Measurements from ENCODE around the gene RASL10A.

The RASL10A gene

DNA sequence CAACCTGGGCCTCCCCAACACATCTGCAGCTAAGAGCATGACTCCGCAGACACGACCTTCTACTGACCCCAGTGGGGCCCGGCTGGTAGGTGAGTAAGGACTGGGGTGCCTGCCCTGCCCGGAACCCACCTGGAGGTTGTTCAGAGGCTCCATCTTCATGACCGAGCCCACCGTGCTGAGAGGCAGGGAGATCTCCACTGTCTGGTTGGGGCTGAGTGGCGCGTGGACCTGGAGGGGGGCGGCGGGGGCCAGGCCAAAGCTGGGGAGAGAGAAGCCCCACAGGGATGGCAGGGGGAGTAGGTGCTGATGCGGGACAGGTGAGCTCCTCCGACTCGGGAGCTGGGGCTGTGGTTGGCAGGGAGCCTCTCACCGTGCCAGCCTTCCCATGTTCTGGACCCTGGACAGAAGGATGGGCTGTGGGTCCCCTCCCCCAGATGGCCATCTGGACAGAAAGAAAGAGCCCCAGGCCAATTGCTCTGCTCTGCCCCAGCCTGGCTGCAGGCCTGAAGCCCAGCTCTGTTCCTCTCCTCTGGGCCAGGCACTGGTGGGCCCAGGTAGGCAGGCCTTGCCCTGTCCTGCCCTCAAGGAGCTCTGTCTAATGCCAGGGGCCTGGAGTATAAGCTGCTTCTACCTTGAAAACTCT, 16.3 kb upstream of the RASL10A start:
- no peaks in the 10 kb centered on the region for H3K4me1 ChIP-seq (ENCODE audit: insufficient read depth, low read length, poor library complexity, severe bottlenecking)
- TF ChIP-seq, protein P1, sequence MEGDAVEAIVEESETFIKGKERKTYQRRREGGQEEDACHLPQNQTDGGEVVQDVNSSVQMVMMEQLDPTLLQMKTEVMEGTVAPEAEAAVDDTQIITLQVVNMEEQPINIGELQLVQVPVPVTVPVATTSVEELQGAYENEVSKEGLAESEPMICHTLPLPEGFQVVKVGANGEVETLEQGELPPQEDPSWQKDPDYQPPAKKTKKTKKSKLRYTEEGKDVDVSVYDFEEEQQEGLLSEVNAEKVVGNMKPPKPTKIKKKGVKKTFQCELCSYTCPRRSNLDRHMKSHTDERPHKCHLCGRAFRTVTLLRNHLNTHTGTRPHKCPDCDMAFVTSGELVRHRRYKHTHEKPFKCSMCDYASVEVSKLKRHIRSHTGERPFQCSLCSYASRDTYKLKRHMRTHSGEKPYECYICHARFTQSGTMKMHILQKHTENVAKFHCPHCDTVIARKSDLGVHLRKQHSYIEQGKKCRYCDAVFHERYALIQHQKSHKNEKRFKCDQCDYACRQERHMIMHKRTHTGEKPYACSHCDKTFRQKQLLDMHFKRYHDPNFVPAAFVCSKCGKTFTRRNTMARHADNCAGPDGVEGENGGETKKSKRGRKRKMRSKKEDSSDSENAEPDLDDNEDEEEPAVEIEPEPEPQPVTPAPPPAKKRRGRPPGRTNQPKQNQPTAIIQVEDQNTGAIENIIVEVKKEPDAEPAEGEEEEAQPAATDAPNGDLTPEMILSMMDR (conservative IDR thresholded peaks at IDR 0.05; ENCODE audit: low read length) = no peak
- no peak for TF ChIP-seq EZH2phosphoT487 (IDR thresholded peaks at IDR 0.05; ENCODE audit: borderline replicate concordance)
- H3K79me2 ChIP-seq (ENCODE audit: insufficient read depth, low read length) = no peaks in the 10 kb centered on the region
- H2AFZ ChIP-seq (ENCODE audit: low read length) = no peak overlapping the region
- H4K20me1 ChIP-seq (ENCODE audit: insufficient read depth, low read length, poor library complexity, severe bottlenecking) = no peaks in the 10 kb centered on the region
- H3K36me3 ChIP-seq (ENCODE audit: insufficient read depth, low read length) = peaks cover 67% of the 10 kb centered on the region; the same call in 1 of the 2 replicates
- no peaks in the 10 kb centered on the region for H3F3A ChIP-seq (ENCODE audit: low read depth)
- no peak overlapping the region for H3K4me2 ChIP-seq (ENCODE audit: low read depth, low read length, poor library complexity, severe bottlenecking)
- no peak overlapping the region for H3K9ac ChIP-seq (ENCODE audit: low read depth, low read length, poor library complexity, severe bottlenecking)
- no peaks in the 10 kb centered on the region for H3K9me3 ChIP-seq (ENCODE audit: insufficient read depth, low read depth, low read length)
- H3K4me3 ChIP-seq (ENCODE audit: low read length, poor library complexity, severe bottlenecking) = no peak overlapping the region
- no peaks in the 10 kb centered on the region for H3K9me2 ChIP-seq (replicated peaks; ENCODE audit: low read depth, low read length)
- H3K27me3 ChIP-seq (ENCODE audit: insufficient read depth, low read length, poor library complexity, severe bottlenecking) = no peaks in the 10 kb centered on the region

DNA sequence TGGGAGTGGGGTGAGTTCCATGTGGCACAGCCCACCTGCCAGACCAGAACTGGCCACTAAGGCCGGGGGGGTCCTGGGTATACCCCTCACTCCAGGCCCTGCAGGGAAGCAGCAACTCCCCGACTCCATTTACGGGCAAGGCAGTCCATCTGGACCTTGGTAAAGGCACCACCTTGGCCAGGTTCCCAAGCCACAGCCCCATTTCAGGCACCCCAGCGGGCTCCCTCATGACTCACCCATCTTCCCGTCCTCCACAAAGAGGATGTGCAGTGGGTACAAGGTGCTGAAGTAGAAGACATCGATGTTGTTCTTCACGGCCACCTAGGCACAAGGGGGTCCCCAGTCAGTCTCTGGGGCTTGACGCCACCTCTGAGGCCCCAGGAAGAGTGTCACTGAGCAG, 15.7 kb upstream of the RASL10A start:
- Histone ChIP-seq H3K79me2 (ENCODE audit: insufficient read depth, low read length) (no peaks in the 10 kb centered on the region), H3K4me2 (ENCODE audit: low read depth, low read length, poor library complexity, severe bottlenecking) (no peak overlapping the region), H3F3A (ENCODE audit: low read depth) (no peaks in the 10 kb centered on the region), H3K9me3 (ENCODE audit: insufficient read depth, low read depth, low read length) (no peaks in the 10 kb centered on the region), H3K9me2 (replicated peaks; ENCODE audit: low read depth, low read length) (no peaks in the 10 kb centered on the region), H2AFZ (ENCODE audit: low read length) (no peak overlapping the region), H3K4me3 (ENCODE audit: low read length, poor library complexity, severe bottlenecking) (no peak overlapping the region), H3K4me1 (ENCODE audit: insufficient read depth, low read length, poor library complexity, severe bottlenecking) (no peaks in the 10 kb centered on the region), H4K20me1 (ENCODE audit: insufficient read depth, low read length, poor library complexity, severe bottlenecking) (no peaks in the 10 kb centered on the region), H3K9ac (ENCODE audit: low read depth, low read length, poor library complexity, severe bottlenecking) (no peak overlapping the region), H3K36me3 (ENCODE audit: insufficient read depth, low read length) (peaks cover 70% of the 10 kb centered on the region; the same call in 1 of the 2 replicates), H3K27me3 (ENCODE audit: insufficient read depth, low read length, poor library complexity, severe bottlenecking) (no peaks in the 10 kb centered on the region)
- no peak for TF ChIP-seq EZH2phosphoT487 (IDR thresholded peaks at IDR 0.05; ENCODE audit: borderline replicate concordance)
- TF ChIP-seq, protein P1 (conservative IDR thresholded peaks at IDR 0.05; ENCODE audit: low read length) = no peak

DNA sequence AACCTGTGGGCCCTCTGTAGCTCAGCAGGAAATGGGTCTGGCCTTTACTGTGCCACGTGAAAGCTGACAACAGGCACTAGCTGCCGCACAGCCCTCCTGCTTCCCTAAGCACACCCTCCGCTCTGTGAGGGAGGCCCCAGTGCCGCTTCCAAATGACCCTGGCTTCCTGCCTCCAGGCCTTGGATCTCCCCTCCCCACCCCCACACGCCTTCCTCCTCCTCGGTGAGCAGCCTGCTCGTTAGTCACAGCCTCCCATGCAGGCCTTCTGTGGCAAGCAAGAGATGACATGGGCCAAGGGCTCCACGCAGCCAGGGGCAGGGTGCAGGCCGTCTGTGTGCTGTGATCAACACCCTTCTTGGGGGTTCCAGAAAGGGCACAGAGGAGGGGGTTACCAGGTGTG, 15.3 kb upstream of the RASL10A start:
- H3K9me3 ChIP-seq (ENCODE audit: insufficient read depth, low read depth, low read length) = no peaks in the 10 kb centered on the region
- no peaks in the 10 kb centered on the region for H3K9me2 ChIP-seq (replicated peaks; ENCODE audit: low read depth, low read length)
- no peak overlapping the region for H2AFZ ChIP-seq (ENCODE audit: low read length)
- no peaks in the 10 kb centered on the region for H3K79me2 ChIP-seq (ENCODE audit: insufficient read depth, low read length)
- no peaks in the 10 kb centered on the region for H4K20me1 ChIP-seq (ENCODE audit: insufficient read depth, low read length, poor library complexity, severe bottlenecking)
- H3K9ac ChIP-seq (ENCODE audit: low read depth, low read length, poor library complexity, severe bottlenecking) = no peak overlapping the region
- H3K4me2 ChIP-seq (ENCODE audit: low read depth, low read length, poor library complexity, severe bottlenecking) = no peak overlapping the region
- no peak overlapping the region for H3K4me3 ChIP-seq (ENCODE audit: low read length, poor library complexity, severe bottlenecking)
- TF ChIP-seq, protein P1 (conservative IDR thresholded peaks at IDR 0.05; ENCODE audit: low read length) = no peak
- TF ChIP-seq EZH2phosphoT487 (IDR thresholded peaks at IDR 0.05; ENCODE audit: borderline replicate concordance) = no peak
- no peaks in the 10 kb centered on the region for H3F3A ChIP-seq (ENCODE audit: low read depth)
- no peaks in the 10 kb centered on the region for H3K27me3 ChIP-seq (ENCODE audit: insufficient read depth, low read length, poor library complexity, severe bottlenecking)
- H3K4me1 ChIP-seq (ENCODE audit: insufficient read depth, low read length, poor library complexity, severe bottlenecking) = no peaks in the 10 kb centered on the region
- peaks cover 68% of the 10 kb centered on the region; the same call in 1 of the 2 replicates for H3K36me3 ChIP-seq (ENCODE audit: insufficient read depth, low read length)
